ENCODE results near the gene GRB14. TPM values are rescaled to one million over a fixed set of nuclear protein-coding genes. Genes with fewer than 3 reads are reported as not detected.

Gene GRB14
- total RNA-seq, 1 experiment from 2014 or later: 6.3 TPM

GRCh38 chr2:164561416-164561815, 59.9 kb downstream of the GRB14 start:
- CTCF ChIA-PET: interaction anchor here (2.0 kb wide), 1 partner anchor 39 kb away, joined by 16 read pairs; no protein-coding TSS in a partner anchor
- ATAC-seq: no peak
- no TSS peak for BruUV-seq (replicated peaks)

GRCh38 chr2:164560902-164561301, 60.4 kb downstream of the GRB14 start:
- Histone ChIP-seq H3K4me2 (ENCODE audit: low read length) (no peak overlapping the region), H3K4me3 (replicated peaks in 1 of 2; ENCODE audit: low read depth in 1 of 2, low read length in 2 of 2) (no peak overlapping the region), H3K9ac (ENCODE audit: low read length) (no peak overlapping the region), H3K9me3 (ENCODE audit: control insufficient read depth in 1 of 2, insufficient read depth in 1 of 2, low read depth in 1 of 2, low read length in 2 of 2) (no peaks in the 10 kb centered on the region), H3K36me3 (ENCODE audit: control insufficient read depth in 1 of 2, insufficient read depth in 2 of 2, low read length in 2 of 2) (no peaks in the 10 kb centered on the region), H2AFZ (ENCODE audit: low read depth, low read length, poor library complexity, severe bottlenecking) (no peak overlapping the region), H3K27me3 (ENCODE audit: insufficient read depth, low read length) (no peaks in the 10 kb centered on the region), H3K4me1 (ENCODE audit: control insufficient read depth in 1 of 2, insufficient read depth in 2 of 2, low read length in 2 of 2) (no peaks in the 10 kb centered on the region), H3K27ac (ENCODE audit: low read depth, low read length) (no peak overlapping the region), H3K9me2 (ENCODE audit: insufficient read depth) (no peaks in the 10 kb centered on the region), H4K20me1 (ENCODE audit: insufficient read depth) (no peaks in the 10 kb centered on the region), H3K79me2 (ENCODE audit: insufficient read depth, low read length) (no peaks in the 10 kb centered on the region)
- TF ChIP-seq TCF7L2 (IDR thresholded peaks at IDR 0.05; ENCODE audit: borderline replicate concordance, extremely low read depth, insufficient read depth, insufficient read length): no peak
- no peak for TF ChIP-seq EZH2 (IDR thresholded peaks at IDR 0.05)
- no peak for TF ChIP-seq ZNF274 (IDR thresholded peaks at IDR 0.05; ENCODE audit: low read depth, low read length)
- no peak for TF ChIP-seq POLR2A (IDR thresholded peaks at IDR 0.05; ENCODE audit: borderline replicate concordance, extremely low read depth, insufficient read depth, insufficient read length)
- no peak for TF ChIP-seq POLR2AphosphoS5 (IDR thresholded peaks at IDR 0.05; ENCODE audit: low read depth, low read length)
- no peak for TF ChIP-seq RAD21 (IDR thresholded peaks at IDR 0.05; ENCODE audit: low read depth)
- TF ChIP-seq CTCF (IDR thresholded peaks at IDR 0.05 in 2 of 3, conservative IDR thresholded peaks at IDR 0.05 in 1 of 3; ENCODE audit: borderline replicate concordance in 1 of 3, insufficient read depth in 1 of 3, low read depth in 2 of 3, low read length in 2 of 3): no peak
- TF ChIP-seq ZBTB33 (IDR thresholded peaks at IDR 0.05; ENCODE audit: extremely low read depth, insufficient replicate concordance, low read length): no peak
- BruUV-seq (replicated peaks): no TSS peak
- ChIA-PET POLR2A (no interaction called here), CTCF (interaction anchor here (1.1 to 2.0 kb wide), 5 partner anchors 17 to 359 kb away, joined by 3 to 16 read pairs (median 5); no protein-coding TSS in a partner anchor), RAD21 (ENCODE audit: low non-redundant PET in 1 of 2, low total read pairs in 2 of 2, uncharacterized antibody in 2 of 2, unreplicated experiment in 2 of 2) (no interaction called here)
- ATAC-seq: no peak
- intact Hi-C loops (cut with micrococcal nuclease): loop anchor here (1.0 kb wide), 2 partner anchors 94 to 156 kb away; no protein-coding TSS in a partner anchor
- DNase-seq (ENCODE audit: low read depth, low spot score): no peak

More at GRCh38 chr2:164561416-164561815, 59.9 kb downstream of the GRB14 start:
- Histone ChIP-seq H3K79me2 (ENCODE audit: insufficient read depth, low read length) (no peaks in the 10 kb centered on the region), H3K27me3 (ENCODE audit: insufficient read depth, low read length) (no peaks in the 10 kb centered on the region), H3K27ac (ENCODE audit: low read depth, low read length) (no peak overlapping the region), H3K4me2 (ENCODE audit: low read length) (no peak overlapping the region), H3K4me1 (ENCODE audit: control insufficient read depth in 1 of 2, insufficient read depth in 2 of 2, low read length in 2 of 2) (no peaks in the 10 kb centered on the region), H3K4me3 (replicated peaks in 1 of 2; ENCODE audit: low read depth in 1 of 2, low read length in 2 of 2) (no peak overlapping the region), H2AFZ (ENCODE audit: low read depth, low read length, poor library complexity, severe bottlenecking) (no peak overlapping the region), H3K9me3 (ENCODE audit: control insufficient read depth in 1 of 2, insufficient read depth in 1 of 2, low read depth in 1 of 2, low read length in 2 of 2) (no peaks in the 10 kb centered on the region), H3K9ac (ENCODE audit: low read length) (no peak overlapping the region), H3K9me2 (ENCODE audit: insufficient read depth) (no peaks in the 10 kb centered on the region), H4K20me1 (ENCODE audit: insufficient read depth) (no peaks in the 10 kb centered on the region), H3K36me3 (ENCODE audit: control insufficient read depth in 1 of 2, insufficient read depth in 2 of 2, low read length in 2 of 2) (no peaks in the 10 kb centered on the region)
- POLR2A ChIA-PET: no interaction called here
- TF ChIP-seq SIN3A (IDR thresholded peaks at IDR 0.05; ENCODE audit: low read depth): no peak
- no peak for TF ChIP-seq ATF3 (IDR thresholded peaks at IDR 0.05)
- no peak for TF ChIP-seq SP1 (IDR thresholded peaks at IDR 0.05; ENCODE audit: low read depth)
- TF ChIP-seq JUND (IDR thresholded peaks at IDR 0.05): no peak
- TF ChIP-seq RAD21 (IDR thresholded peaks at IDR 0.05; ENCODE audit: low read depth): no peak
- no peak for TF ChIP-seq ZNF274 (IDR thresholded peaks at IDR 0.05; ENCODE audit: low read depth, low read length)
- no peak for DNase-seq (ENCODE audit: low read depth, low spot score)
- RAD21 ChIA-PET (ENCODE audit: low non-redundant PET in 1 of 2, low total read pairs in 2 of 2, uncharacterized antibody in 2 of 2, unreplicated experiment in 2 of 2): no interaction called here
- intact Hi-C loops (cut with micrococcal nuclease): no loop called here

Measured in HCT116 (cell line).